PC-3 (cell line): ENCODE data around the gene PLEKHA6. TPM values are rescaled to one million over a fixed set of nuclear protein-coding genes. Genes with fewer than 3 reads are reported as not detected.

Experiments
- ATAC-seq: fragments of 200-7000 bp; cut with Tn5 transposase; 2 replicates; pipeline ENCODE4 v1.9.1; 2020; ENCODE audit warnings: mild to moderate bottlenecking, moderate library complexity
- BruUV-seq: library from RNA; stranded (reverse); fragments of 400-500 nt; replicated peaks from 2 replicates; lab custom pipeline; 2021; lab: Mats Ljungman, UMichigan
- CTCF ChIA-PET: fragments of 300-600 bp; sonication (Branson Sonifier 250); formaldehyde crosslinking; loops from one replicate; lab custom pipeline; 2022; ENCODE audit warnings: antibody characterized with exemption; lab: Charles Lee
- POLR2A ChIA-PET: fragments of 300-600 bp; sonication (Branson Sonifier 250); formaldehyde crosslinking; loops from one replicate; lab custom pipeline; 2022; ENCODE audit warnings: antibody characterized with exemption; ENCODE audit not compliant: unreplicated experiment; lab: Charles Lee
- DNase-seq: peaks from one replicate; pipeline ENCODE4 v3.0.0-alpha.2; 2015
- H2AFZ ChIP-seq: fragments of 300-600 bp; sonication (generic); 2 replicates; pipeline ENCODE4 v1.6.0; 2016; ENCODE audit warnings: antibody characterized with exemption, low read length
- H3F3A ChIP-seq: fragments of 300-600 bp; sonication (generic); one replicate; pipeline ENCODE4 v1.6.0; 2017; ENCODE audit warnings: antibody characterized with exemption, low read length, control low read depth, mild to moderate bottlenecking; ENCODE audit not compliant: unreplicated experiment
- H3K27ac ChIP-seq: fragments of 300-600 bp; sonication (generic); 2 replicates; pipeline ENCODE4 v1.5.1; 2016; ENCODE audit warnings: mild to moderate bottlenecking, low read length
- H3K27me3 ChIP-seq: fragments of 300-600 bp; sonication (generic); 2 replicates; pipeline ENCODE4 v1.6.1; 2016; ENCODE audit warnings: low read length, mixed read lengths
- H3K36me3 ChIP-seq: fragments of 300-600 bp; sonication (generic); 2 replicates; pipeline ENCODE4 v1.6.1; 2016; ENCODE audit warnings: low read depth, mixed run types, low read length, mixed read lengths
- H3K4me1 ChIP-seq: fragments of 300-600 bp; sonication (generic); 2 replicates; pipeline ENCODE4 v1.5.1; 2016; ENCODE audit warnings: low read length; ENCODE audit not compliant: insufficient read depth
- H3K4me2 ChIP-seq: fragments of 300-600 bp; sonication (generic); 2 replicates; pipeline ENCODE4 v1.6.0; 2016; ENCODE audit warnings: low read length
- H3K4me3 ChIP-seq: fragments of 300-600 bp; sonication (generic); 2 replicates; pipeline ENCODE4 v1.5.1; 2016; ENCODE audit warnings: mild to moderate bottlenecking, low read length, mixed read lengths
- H3K79me2 ChIP-seq: fragments of 300-600 bp; sonication (generic); 2 replicates; pipeline ENCODE4 v1.6.1; 2017; ENCODE audit warnings: low read length, mixed read lengths
- H3K9ac ChIP-seq: fragments of 300-600 bp; sonication (generic); 2 replicates; pipeline ENCODE4 v1.6.0; 2016; ENCODE audit warnings: mild to moderate bottlenecking, low read length
- H3K9me2 ChIP-seq: fragments of 300-600 bp; sonication (generic); replicated peaks from 2 replicates; pipeline ENCODE4 v1.6.1; 2016; ENCODE audit warnings: mixed run types, low read length, mixed read lengths
- H3K9me3 ChIP-seq: fragments of 300-600 bp; sonication (generic); 2 replicates; pipeline ENCODE4 v1.6.1; 2016; ENCODE audit warnings: low read length, mixed read lengths
- H4K20me1 ChIP-seq: fragments of 300-600 bp; sonication (generic); 2 replicates; pipeline ENCODE4 v1.6.1; 2016; ENCODE audit warnings: low read length, mixed read lengths
- CTCF ChIP-seq: fragments of 300-600 bp; sonication (generic); conservative IDR thresholded peaks from 2 replicates; pipeline ENCODE4 v1.5.1; 2017; ENCODE audit warnings: antibody characterized with exemption, low read depth, mild to moderate bottlenecking, low read length
- EZH2 ChIP-seq: fragments of 300-600 bp; sonication (generic); IDR thresholded peaks from one replicate; pipeline ENCODE4 v1.6.1; 2017; ENCODE audit warnings: antibody characterized with exemption, mild to moderate bottlenecking, low read length; ENCODE audit not compliant: unreplicated experiment
- EZH2phosphoT487 ChIP-seq: fragments of 300-600 bp; sonication (generic); IDR thresholded peaks from 2 replicates; pipeline ENCODE4 v1.6.1; 2018; ENCODE audit warnings: mild to moderate bottlenecking, antibody characterized with exemption, low read length, borderline replicate concordance
- intact Hi-C: fragments of 100-400 bp; cut with micrococcal nuclease; formaldehyde crosslinking; loops from 2 replicates; pipeline ENCODE4 v1.9.0; 2023
- total RNA-seq: library from RNA; depleted of rRNA; stranded (reverse); fragments of >200 nt; gene quantifications from 2 replicates; pipeline ENCODE4 v1.2.3, GENCODE V29; 2014

Gene PLEKHA6
- total RNA-seq, 1 experiment from 2014 or later: 53.8 TPM

- Histone ChIP-seq H4K20me1 (no peaks in the 10 kb centered on the region), H3K27me3 (no peaks in the 10 kb centered on the region), H2AFZ (no peak overlapping the region), H3K36me3 (no peaks in the 10 kb centered on the region), H3F3A (no peaks in the 10 kb centered on the region), H3K79me2 (peaks cover 50% of the 10 kb centered on the region), H3K4me3 (no peak overlapping the region), H3K9me2 (no peaks in the 10 kb centered on the region), H3K4me2 (peak overlapping the region; percentile 15), H3K9ac (no peak overlapping the region), H3K9me3 (no peaks in the 10 kb centered on the region), H3K27ac (no peak overlapping the region), H3K4me1 (peaks cover 31% of the 10 kb centered on the region)
- intact Hi-C loops: no loop called here
- ATAC-seq: no peak
- no peak for TF ChIP-seq CTCF
- TF ChIP-seq EZH2: no peak
- ChIA-PET CTCF (no interaction called here), POLR2A (no interaction called here)
- peak; percentile 52 for DNase-seq
- no TSS peak for BruUV-seq
Observed at GRCh38 chr1:204286831-204287421, 72.8 kb downstream of the PLEKHA6 start.

GRCh38 chr1:204286315-204286714 is 73.4 kb downstream of the PLEKHA6 start:
- no peak overlapping the region for H3K27ac ChIP-seq
- H3K27me3 ChIP-seq: no peaks in the 10 kb centered on the region
- ATAC-seq (no peak), DNase-seq (no peak)
- H3K9me3 ChIP-seq: no peaks in the 10 kb centered on the region
- intact Hi-C loops: no loop called here
- TF ChIP-seq EZH2phosphoT487 (no peak), EZH2 (no peak), CTCF (no peak)
- H2AFZ ChIP-seq: no peak overlapping the region
- peaks cover 31% of the 10 kb centered on the region for H3K4me1 ChIP-seq
- no peak overlapping the region for H3K4me3 ChIP-seq
- ChIA-PET POLR2A (no interaction called here), CTCF (no interaction called here)
- H3K36me3 ChIP-seq: no peaks in the 10 kb centered on the region
- H3F3A ChIP-seq: no peaks in the 10 kb centered on the region
- H3K9me2 ChIP-seq: no peaks in the 10 kb centered on the region
- no peaks in the 10 kb centered on the region for H4K20me1 ChIP-seq
- H3K4me2 ChIP-seq: peak overlapping the region; percentile 15
- peaks cover 50% of the 10 kb centered on the region for H3K79me2 ChIP-seq
- no peak overlapping the region for H3K9ac ChIP-seq
- BruUV-seq: no TSS peak

GRCh38 chr1:204285436-204286305 is 74.1 kb downstream of the PLEKHA6 start:
- no peaks in the 10 kb centered on the region for H3K9me3 ChIP-seq
- ChIA-PET CTCF (no interaction called here), POLR2A (no interaction called here)
- no peaks in the 10 kb centered on the region for H3K9me2 ChIP-seq
- no peak overlapping the region for H3K27ac ChIP-seq
- no peak overlapping the region for H3K4me2 ChIP-seq
- no peak overlapping the region for H3K9ac ChIP-seq
- H2AFZ ChIP-seq: no peak overlapping the region
- no peaks in the 10 kb centered on the region for H3K27me3 ChIP-seq
- TF ChIP-seq CTCF: no peak
- no peak for TF ChIP-seq EZH2phosphoT487
- no peak for TF ChIP-seq EZH2
- H3K4me1 ChIP-seq: peaks cover 31% of the 10 kb centered on the region
- ATAC-seq (no peak), DNase-seq (no peak)
- intact Hi-C loops: no loop called here
- H4K20me1 ChIP-seq: no peaks in the 10 kb centered on the region
- no TSS peak for BruUV-seq
- H3K79me2 ChIP-seq: peaks cover 50% of the 10 kb centered on the region
- no peaks in the 10 kb centered on the region for H3F3A ChIP-seq
- H3K4me3 ChIP-seq: no peak overlapping the region
- no peaks in the 10 kb centered on the region for H3K36me3 ChIP-seq
